Measurements from ENCODE around the gene CTNNA1.

- TF ChIP-seq CTCF (optimal IDR thresholded peaks at IDR 0.05 in 1 of 3, IDR thresholded peaks at IDR 0.05 in 1 of 3, conservative IDR thresholded peaks at IDR 0.05 in 1 of 3; ENCODE audit: extremely low read depth in 1 of 3, insufficient read depth in 2 of 3, low read length in 3 of 3) (no peak), EZH2 (IDR thresholded peaks at IDR 0.05; ENCODE audit: low read length) (no peak)
These were observed 215.4 kb downstream of the CTNNA1 start for GRCh38 chr5:138968601-138969000.

All from keratinocyte (primary cell).